ENCODE measurements around the gene SRRM3. TPM values are rescaled to one million over a fixed set of nuclear protein-coding genes. Genes with fewer than 3 reads are reported as not detected.
A peak's percentile ranks its signal among the peaks of the same experiment; 100 is the strongest.

Gene SRRM3
- total and polyA plus RNA-seq, 9 of the 15 experiments (the other 6 are each of a cell fraction or from before 2014, with no cell fraction given) = 0.04 to 0.91 (median 0.46) TPM; not detected in 2

- 0 out of 4 replicates have a peak, but pooled peaks of 1 of the 2 experiments have one; percentile 8 for TF ChIP-seq MLLT1 (IDR thresholded peaks at IDR 0.05)
- no peak for TF ChIP-seq RBM22 (IDR thresholded peaks at IDR 0.05; ENCODE audit: low read depth, low read length, poor library complexity, severe bottlenecking)
- peak; percentile 99 for TF ChIP-seq NCOA1 (IDR thresholded peaks at IDR 0.05; ENCODE audit: low read depth)
- TF ChIP-seq SMAD1 (IDR thresholded peaks at IDR 0.05; ENCODE audit: low read depth, low read length, partially characterized antibody) = peak; percentile 85
- TF ChIP-seq POLR3G (IDR thresholded peaks at IDR 0.05; ENCODE audit: extremely low read depth, insufficient read length, insufficient replicate concordance) = no peak
- peak; percentile 78 for TF ChIP-seq NFYB (IDR thresholded peaks at IDR 0.05; ENCODE audit: extremely low read depth, insufficient read length)
- no peak for TF ChIP-seq HMG20A (CRISPR knock-in tag; conservative IDR thresholded peaks at IDR 0.05)
- TF ChIP-seq GATA2 (CRISPR knock-in tag; IDR thresholded peaks at IDR 0.05) = no peak
- TF ChIP-seq CEBPG (CRISPR knock-in tag; IDR thresholded peaks at IDR 0.05) = no peak
- no peak for TF ChIP-seq CEBPG (tag; conservative IDR thresholded peaks at IDR 0.05 in 1 of 2, IDR thresholded peaks at IDR 0.05 in 1 of 2)
- TF ChIP-seq PKNOX1 (IDR thresholded peaks at IDR 0.05) = peak; percentile 74
- TF ChIP-seq MLX (CRISPR knock-in tag; conservative IDR thresholded peaks at IDR 0.05) = no peak
- TF ChIP-seq ZBTB1 (CRISPR knock-in tag; IDR thresholded peaks at IDR 0.05; ENCODE audit: borderline replicate concordance, low read depth) = peak; percentile 64; the same call in 1 of the 2 replicates
- no peak for TF ChIP-seq BCLAF1 (IDR thresholded peaks at IDR 0.05; ENCODE audit: borderline replicate concordance in 1 of 2, control insufficient read depth in 1 of 2, low read depth in 2 of 2, low read length in 1 of 2)
- TF ChIP-seq ZNF764 (CRISPR knock-in tag; IDR thresholded peaks at IDR 0.05; ENCODE audit: low read depth) = no peak
- TF ChIP-seq RBM14 (IDR thresholded peaks at IDR 0.05; ENCODE audit: borderline replicate concordance, insufficient read depth, low read depth, low read length) = no peak
- TF ChIP-seq KLF16 (IDR thresholded peaks at IDR 0.05) = no peak
- peak; percentile 47; the same call in 1 of the 2 replicates for TF ChIP-seq CREB3L1 (IDR thresholded peaks at IDR 0.05; ENCODE audit: borderline replicate concordance, low read depth)
Observed at GRCh38 chr7:76166404-76167255, 35.1 kb upstream of the SRRM3 start (continued).

Data from K562 (cell line).